Activated CD4-positive, alpha-beta memory T cell treated with anti-CD3 and anti-CD28 coated beads, Interleukin-2, amount 10 ng/mL, durations not matched to agents 7 days and 5 days (primary cell): ENCODE data around the gene GPD2. TPM values are rescaled to one million over a fixed set of nuclear protein-coding genes. Genes with fewer than 3 reads are reported as not detected.

Experiments
- CTCF ChIA-PET: fragments of 350-600 bp; sonication (Branson Sonifier 250); formaldehyde crosslinking; loops from one replicate; lab custom pipeline; 2021; ENCODE audit warnings: antibody characterized with exemption, inconsistent platforms; lab: Charles Lee
- POLR2A ChIA-PET: fragments of 350-600 bp; sonication (Branson Sonifier 250); formaldehyde crosslinking; loops from one replicate; lab custom pipeline; 2021; ENCODE audit warnings: antibody characterized with exemption; lab: Charles Lee
- DNase-seq: peaks from one replicate; pipeline ENCODE4 v3.0.0-alpha.2; 2020
- H3K27ac Mint-ChIP-seq: one replicate; pipeline ENCODE4 v1.8.0; 2021; ENCODE audit warnings: mild to moderate bottlenecking, mixed read lengths
- H3K27me3 Mint-ChIP-seq: one replicate; pipeline ENCODE4 v1.8.0; 2021; ENCODE audit warnings: mixed read lengths
- H3K36me3 Mint-ChIP-seq: one replicate; pipeline ENCODE4 v1.8.0; 2021; ENCODE audit warnings: low read depth, mixed read lengths
- H3K4me1 Mint-ChIP-seq: one replicate; pipeline ENCODE4 v1.8.0; 2021; ENCODE audit warnings: mixed read lengths
- H3K4me3 Mint-ChIP-seq: one replicate; pipeline ENCODE4 v1.8.0; 2021; ENCODE audit warnings: mild to moderate bottlenecking, mixed read lengths
- H3K9me3 Mint-ChIP-seq: one replicate; pipeline ENCODE4 v1.8.0; 2021; ENCODE audit warnings: mixed read lengths
- total RNA-seq, 2 experiments: library from RNA; stranded (reverse); gene quantifications; one replicate each; pipeline ENCODE4 v1.2.3, GENCODE V29; 2021

GPD2 gene
- total RNA-seq, 2 experiments from 2014 or later: 20.5 to 27.3 TPM

GRCh38 chr2:156421851-156422250 lies 14.3 kb upstream of the GPD2 start:
- Mint-ChIP-seq H3K4me3 (no peak overlapping the region), H3K4me1 (no peaks in the 10 kb centered on the region), H3K36me3 (no peaks in the 10 kb centered on the region), H3K9me3 (no peaks in the 10 kb centered on the region), H3K27ac (no peak overlapping the region), H3K27me3 (peaks cover 22% of the 10 kb centered on the region)
- DNase-seq: no peak
- CTCF ChIA-PET: no interaction called here
- POLR2A ChIA-PET: no interaction called here

DNA sequence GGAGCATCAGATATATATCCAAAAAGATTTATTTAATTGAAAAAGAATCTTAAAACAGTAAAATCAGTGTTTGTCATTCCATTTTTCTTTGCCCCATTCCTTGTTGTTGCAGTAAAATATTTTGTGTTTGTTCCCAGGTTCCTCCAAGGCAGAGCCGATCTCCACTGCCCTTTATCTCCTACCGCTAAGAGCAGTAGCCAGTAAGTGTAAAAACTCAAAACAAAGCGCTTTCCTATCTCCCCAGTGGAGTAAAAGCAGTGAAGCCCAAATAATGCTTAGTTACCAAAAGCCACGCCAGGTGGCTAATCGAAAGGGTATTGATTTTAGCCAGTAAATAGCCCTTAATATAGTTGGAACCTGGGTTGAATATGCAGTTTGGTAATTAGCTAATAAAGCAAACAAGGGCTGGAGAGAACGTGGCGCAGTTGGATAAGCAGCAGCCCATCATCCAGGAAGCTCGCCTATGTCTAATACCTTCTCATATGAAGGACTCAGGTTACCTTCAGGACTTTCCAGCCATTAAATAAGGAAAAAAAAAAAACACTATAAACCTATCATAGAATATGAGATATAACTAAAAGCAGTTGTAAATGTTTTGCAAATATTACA lies 12.4 kb upstream of the GPD2 start:
- no peaks in the 10 kb centered on the region for H3K36me3 Mint-ChIP-seq
- peaks cover 22% of the 10 kb centered on the region for H3K27me3 Mint-ChIP-seq
- no peaks in the 10 kb centered on the region for H3K4me1 Mint-ChIP-seq
- DNase-seq: no peak
- H3K4me3 Mint-ChIP-seq: no peak overlapping the region
- no peak overlapping the region for H3K27ac Mint-ChIP-seq
- ChIA-PET POLR2A (no interaction called here), CTCF (interaction anchor here (0.8 to 1.2 kb wide), 2 partner anchors 11 to 14 kb away, joined by 3 read pairs; no protein-coding TSS in a partner anchor)
- no peaks in the 10 kb centered on the region for H3K9me3 Mint-ChIP-seq

- ChIA-PET CTCF (no interaction called here), POLR2A (no interaction called here)
- no peak for DNase-seq
- H3K4me3 Mint-ChIP-seq: no peak overlapping the region
- no peaks in the 10 kb centered on the region for H3K9me3 Mint-ChIP-seq
- H3K36me3 Mint-ChIP-seq: no peaks in the 10 kb centered on the region
- peaks cover 14% of the 10 kb centered on the region for H3K27me3 Mint-ChIP-seq
- peaks cover 15% of the 10 kb centered on the region for H3K4me1 Mint-ChIP-seq
- no peak overlapping the region for H3K27ac Mint-ChIP-seq
Observed at GRCh38 chr2:156427074-156427473, 9.1 kb upstream of the GPD2 start.

- Mint-ChIP-seq H3K4me3 (no peak overlapping the region), H3K9me3 (no peaks in the 10 kb centered on the region), H3K27me3 (peaks cover 5% of the 10 kb centered on the region), H3K27ac (no peak overlapping the region), H3K4me1 (peaks cover 17% of the 10 kb centered on the region), H3K36me3 (no peaks in the 10 kb centered on the region)
- ChIA-PET CTCF (interaction anchor here (1.1 kb wide), 1 partner anchor 9 kb away, joined by 3 read pairs; no protein-coding TSS in a partner anchor), POLR2A (no interaction called here)
- DNase-seq: no peak
Observed at GRCh38 chr2:156429211-156429610, 7.0 kb upstream of the GPD2 start.

DNA sequence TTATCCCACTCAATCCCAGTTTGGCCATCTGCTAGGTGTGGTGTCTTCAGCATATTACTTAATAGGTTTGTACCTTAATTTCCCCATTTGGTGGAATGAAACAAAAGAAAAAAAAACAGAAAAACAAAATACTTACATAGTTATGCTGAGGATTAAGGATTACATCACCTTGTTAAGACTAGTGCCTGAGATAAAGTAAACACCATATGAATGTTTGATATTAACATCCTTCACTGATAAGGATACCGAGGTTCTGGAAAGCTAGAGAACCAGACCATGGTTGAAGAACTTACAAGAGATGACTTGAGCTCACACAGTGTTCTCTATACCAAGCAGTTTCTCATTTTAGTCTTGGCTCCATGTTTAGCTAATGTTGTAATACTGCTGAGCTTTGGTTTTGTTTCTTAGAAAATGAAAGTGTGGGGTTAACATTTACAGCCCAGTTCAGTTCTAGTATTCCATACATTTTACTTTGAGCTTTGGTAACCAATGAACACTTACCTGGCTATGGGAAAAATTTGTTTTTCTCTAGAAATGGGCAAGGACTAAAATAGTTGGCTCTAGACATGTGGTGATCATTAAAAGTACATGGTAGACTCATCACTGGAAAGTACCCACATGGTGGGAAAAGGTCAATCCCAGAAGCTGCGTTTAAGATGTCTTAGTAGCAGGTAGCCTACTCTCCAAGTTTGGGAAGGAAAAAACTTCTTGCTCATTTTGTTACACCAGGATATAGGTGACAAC lies 5.8 kb upstream of the GPD2 start:
- H3K27me3 Mint-ChIP-seq: no peaks in the 10 kb centered on the region
- CTCF ChIA-PET: interaction anchor here (0.6 kb wide), 2 partner anchors 53 to 111 kb away, joined by 3 read pairs; no protein-coding TSS in a partner anchor
- no peaks in the 10 kb centered on the region for H3K36me3 Mint-ChIP-seq
- peaks cover 17% of the 10 kb centered on the region for H3K4me1 Mint-ChIP-seq
- POLR2A ChIA-PET: interaction anchor here (1.1 to 2.5 kb wide), 2 partner anchors 88 to 89 kb away, joined by 4 to 6 read pairs; no protein-coding TSS in a partner anchor
- H3K9me3 Mint-ChIP-seq: no peaks in the 10 kb centered on the region
- H3K27ac Mint-ChIP-seq: peak overlapping the region; percentile 24
- no peak overlapping the region for H3K4me3 Mint-ChIP-seq
- DNase-seq: no peak

GRCh38 chr2:156430980-156431358 lies 5.2 kb upstream of the GPD2 start:
- Mint-ChIP-seq H3K27ac (peak overlapping the region; percentile 24), H3K4me3 (no peak overlapping the region), H3K27me3 (no peaks in the 10 kb centered on the region), H3K36me3 (no peaks in the 10 kb centered on the region), H3K9me3 (no peaks in the 10 kb centered on the region), H3K4me1 (peaks cover 17% of the 10 kb centered on the region)
- no peak for DNase-seq
- ChIA-PET CTCF (interaction anchor here (0.6 kb wide), 1 partner anchor 111 kb away, joined by 3 read pairs; no protein-coding TSS in a partner anchor), POLR2A (interaction anchor here (1.1 to 2.5 kb wide), 2 partner anchors 88 to 90 kb away, joined by 4 to 6 read pairs; no protein-coding TSS in a partner anchor)

DNA sequence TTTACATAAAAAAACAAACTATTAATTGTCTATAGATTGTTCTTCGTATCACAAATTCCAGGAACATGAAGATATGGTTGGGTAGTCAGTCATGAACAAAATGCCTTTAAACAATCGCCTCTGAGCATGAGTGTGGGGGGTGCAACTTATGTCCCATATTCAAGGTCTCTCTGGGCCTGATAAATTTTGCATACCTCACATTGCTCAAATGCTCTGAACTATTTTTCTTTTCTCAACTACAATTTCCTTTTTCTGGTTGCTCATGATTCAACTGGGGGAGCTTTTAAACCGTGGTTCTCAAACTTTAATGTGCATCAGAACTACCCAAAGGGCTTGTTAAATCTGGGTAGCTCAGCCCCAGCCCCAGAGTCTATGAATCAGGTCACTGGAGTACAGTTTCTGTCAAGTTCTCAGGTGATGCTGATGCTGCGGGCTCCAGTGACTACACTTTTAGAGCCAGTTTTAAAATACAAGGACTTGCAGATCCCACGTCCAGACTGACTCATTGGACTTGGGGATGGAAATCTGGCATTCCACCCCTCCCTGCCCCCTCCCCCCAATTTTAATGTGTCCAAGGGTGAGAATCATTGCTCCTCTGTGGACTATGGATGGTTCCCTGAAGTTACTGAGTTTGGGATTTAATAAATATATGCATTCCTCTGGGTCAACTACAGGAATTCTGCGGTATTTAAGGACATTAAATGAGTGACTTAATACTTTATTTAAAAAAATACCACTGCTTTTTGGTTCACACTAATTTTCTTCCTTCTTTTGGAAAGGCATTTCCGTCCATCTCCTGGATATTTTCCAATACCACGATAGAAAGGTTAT lies 1.5 kb upstream of the GPD2 start:
- Mint-ChIP-seq H3K27me3 (no peaks in the 10 kb centered on the region), H3K27ac (no peak overlapping the region), H3K4me3 (peak overlapping the region; percentile 51), H3K36me3 (peaks cover 10% of the 10 kb centered on the region), H3K9me3 (no peaks in the 10 kb centered on the region), H3K4me1 (peaks cover 44% of the 10 kb centered on the region)
- ChIA-PET CTCF (no interaction called here), POLR2A (interaction anchor here (0.9 to 1.4 kb wide), 3 partner anchors 49 to 101 kb away, joined by 3 to 5 read pairs (median 5); no protein-coding TSS in a partner anchor)
- DNase-seq: no peak

- ChIA-PET POLR2A (interaction anchor here (0.7 to 1.4 kb wide), 4 partner anchors 48 to 101 kb away, joined by 3 to 5 read pairs (median 5); no protein-coding TSS in a partner anchor), CTCF (interaction anchor here (0.8 kb wide), 1 partner anchor 100 kb away, joined by 6 read pairs; no protein-coding TSS in a partner anchor)
- Mint-ChIP-seq H3K4me3 (peak overlapping the region; percentile 89), H3K36me3 (peaks cover 16% of the 10 kb centered on the region), H3K27ac (no peak overlapping the region), H3K9me3 (no peaks in the 10 kb centered on the region), H3K27me3 (no peaks in the 10 kb centered on the region), H3K4me1 (peaks cover 46% of the 10 kb centered on the region)
- no peak for DNase-seq
Observed at GRCh38 chr2:156435396-156435717, 822 bp upstream of the GPD2 start.

GRCh38 chr2:156436497-156437085 lies 412 bp downstream of the GPD2 start:
- peaks cover 20% of the 10 kb centered on the region for H3K36me3 Mint-ChIP-seq
- peak; percentile 35 for DNase-seq
- peak overlapping the region; percentile 71 for H3K27ac Mint-ChIP-seq

GRCh38 chr2:156437272-156437930 lies 1.2 kb downstream of the GPD2 start:
- peak overlapping the region; percentile 89 for H3K4me3 Mint-ChIP-seq
- H3K27ac Mint-ChIP-seq: no peak overlapping the region
- peaks cover 34% of the 10 kb centered on the region for H3K4me1 Mint-ChIP-seq
- peaks cover 20% of the 10 kb centered on the region for H3K36me3 Mint-ChIP-seq
- CTCF ChIA-PET: interaction anchor here (0.8 to 2.7 kb wide), 7 partner anchors 9 to 152 kb away, joined by 3 to 10 read pairs (median 3); no protein-coding TSS in a partner anchor
- H3K9me3 Mint-ChIP-seq: no peaks in the 10 kb centered on the region
- no peaks in the 10 kb centered on the region for H3K27me3 Mint-ChIP-seq
- POLR2A ChIA-PET: interaction anchor here (0.6 to 3.2 kb wide), 8 partner anchors 13 to 143 kb away, joined by 3 to 31 read pairs (median 4); no protein-coding TSS in a partner anchor
- DNase-seq: no peak

More at GRCh38 chr2:156436497-156437085, 412 bp downstream of the GPD2 start:
- Mint-ChIP-seq H3K4me3 (peak overlapping the region; percentile 89), H3K9me3 (no peaks in the 10 kb centered on the region), H3K27me3 (no peaks in the 10 kb centered on the region), H3K4me1 (peaks cover 36% of the 10 kb centered on the region)
- ChIA-PET CTCF (interaction anchor here (1.4 to 2.7 kb wide), 2 partner anchors 101 to 145 kb away, joined by 3 to 10 read pairs; no protein-coding TSS in a partner anchor), POLR2A (interaction anchor here (0.6 to 3.2 kb wide), 8 partner anchors 12 to 144 kb away, joined by 3 to 31 read pairs (median 4); no protein-coding TSS in a partner anchor)

DNA sequence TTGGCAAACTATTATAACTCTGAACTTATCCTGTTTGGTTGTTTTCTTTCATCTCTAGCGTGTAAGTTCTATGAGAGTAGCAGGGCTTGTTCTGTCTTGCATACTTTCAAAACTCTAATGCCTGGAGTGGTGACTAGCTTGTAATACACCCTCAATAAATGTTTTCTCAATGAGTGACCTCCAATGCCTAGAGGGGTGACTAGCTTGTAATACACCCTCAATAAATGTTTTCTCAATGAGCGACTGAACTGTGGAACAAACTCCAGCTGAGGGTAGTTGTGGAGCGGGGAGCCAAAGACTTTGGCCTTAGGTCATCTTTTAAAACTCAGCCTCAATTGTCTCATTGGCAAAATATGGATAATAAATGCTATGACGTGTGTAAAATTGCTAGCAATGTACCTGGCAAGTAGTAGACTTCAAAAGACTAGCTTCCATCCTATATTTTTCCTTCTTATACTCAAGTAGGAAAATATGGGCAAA lies 1.8 kb downstream of the GPD2 start:
- no peak for DNase-seq
- Mint-ChIP-seq H3K9me3 (no peaks in the 10 kb centered on the region), H3K27me3 (no peaks in the 10 kb centered on the region), H3K4me3 (peak overlapping the region; percentile 89), H3K4me1 (peaks cover 34% of the 10 kb centered on the region), H3K36me3 (peaks cover 22% of the 10 kb centered on the region), H3K27ac (no peak overlapping the region)
- POLR2A ChIA-PET: interaction anchor here (1.4 to 3.2 kb wide), 4 partner anchors 13 to 107 kb away, joined by 3 to 31 read pairs (median 8); no protein-coding TSS in a partner anchor
- CTCF ChIA-PET: interaction anchor here (0.8 to 2.7 kb wide), 8 partner anchors 9 to 151 kb away, joined by 3 to 10 read pairs (median 3); no protein-coding TSS in a partner anchor
